K562 (cell line): ENCODE results near the gene RNASEH1. TPM values are rescaled to one million over a fixed set of nuclear protein-coding genes. Genes with fewer than 3 reads are reported as not detected.

Experiments
- BHLHE40 ChIP-seq: IDR thresholded peaks from 2 replicates; pipeline ENCODE4 v1.6.1; 2011; ENCODE audit warnings: low read length, improper control_type of control experiment
- ID3 ChIP-seq, 2 experiments: fragments of 250-450 bp in 1 of 2; fragments of 450-650 bp in 1 of 2; sonication (Bioruptor Pico) in 1 of 2; IDR thresholded peaks; 2 replicates each; pipeline versions ENCODE4 v1.6.1 to v1.8.0; 2016 to 2021; ENCODE audit warnings: mild to moderate bottlenecking in 2 of 2, moderate library complexity in 2 of 2, missing compliant biosample characterization in 1 of 2, missing genetic modification characterization in 1 of 2
- MGA ChIP-seq: fragments of 450-650 bp; IDR thresholded peaks from 2 replicates; pipeline ENCODE4 v1.6.1; 2016; ENCODE audit warnings: mild to moderate bottlenecking, moderate library complexity
- MYC ChIP-seq, 2 experiments: fragments of 250-450 bp in 1 of 2; sonication (Bioruptor Pico) in 1 of 2; IDR thresholded peaks; 2 replicates each; pipeline versions ENCODE4 v1.5.1 to v1.6.1; 2012 to 2021; ENCODE audit warnings: low read depth in 2 of 2, borderline replicate concordance in 1 of 2, improper control_type of control experiment in 1 of 2, low read length in 1 of 2, mild to moderate bottlenecking in 1 of 2, moderate library complexity in 1 of 2
- TSHZ1 ChIP-seq: fragments of 250-450 bp; sonication (Bioruptor Pico); IDR thresholded peaks from 2 replicates; pipeline ENCODE4 v1.4.0; 2020; ENCODE audit warnings: mild to moderate bottlenecking, moderate library complexity
- polyA plus RNA-seq, 8 experiments: library from polyadenylated mRNA; depleted of rRNA in 4 of 8; stranded (reverse) in 5 of 8; unstranded in 3 of 8; fragments of >200 nt; fragmentation: Nextera tagmentation in 2 of 8; fragmentation: Illumina TruSeq in 1 of 8; extraction: Ambion mirVana in 2 of 8; extraction: Trizol in 1 of 8; gene quantifications; 2 replicates each; pipeline versions ENCODE4 v1.2.1 to v1.2.3, GENCODE V29; 2011 to 2014; ENCODE audit warnings: inconsistent platforms in 1 of 8, missing spikeins in 1 of 8
- total RNA-seq, 7 experiments: library from RNA; depleted of rRNA in 6 of 7; stranded (reverse); fragments of >200 nt in 6 of 7; fragmentation: Illumina TruSeq in 2 of 7; extraction: Trizol in 2 of 7; gene quantifications; 2 replicates each; pipeline versions ENCODE4 v1.2.1 to v1.2.3, GENCODE V29; 2011 to 2021; ENCODE audit warnings: low replicate concordance in 1 of 7

The RNASEH1 gene
- total and polyA plus RNA-seq, 9 of the 15 experiments (the other 6 are each of a cell fraction or from before 2014, with no cell fraction given) = 25.7 to 47.5 (median 42.8) TPM

GRCh38 chr2:3585261-3586109 is 27.4 kb upstream of the RNASEH1 start (continued):
- TF ChIP-seq ID3 (CRISPR knock-in tag; IDR thresholded peaks at IDR 0.05) (no peak), ID3 (tag; IDR thresholded peaks at IDR 0.05) (no peak), MGA (peak; percentile 59), TSHZ1 (CRISPR knock-in tag) (no peak), BHLHE40 (no peak), MYC (IDR thresholded peaks at IDR 0.05; ENCODE audit: low read depth, low read length) (peak; percentile 64), MYC (CRISPR knock-in tag; IDR thresholded peaks at IDR 0.05; ENCODE audit: borderline replicate concordance, low read depth) (no peak)
